Right kidney (tissue), 9 donors: Measurements from ENCODE around the gene NINJ2.
A peak's percentile ranks its signal among the peaks of the same experiment; 100 is the strongest.
"Not testable (repeated sequence)": the region's sequence is repeated elsewhere in the genome, so short reads cannot be mapped to it uniquely, and the experiment has no call there.

Experiments used
- DNase-seq: peaks from one replicate; pipeline ENCODE4 v3.0.0-alpha.2; 2016
- long read RNA-seq, 8 donors: transcript quantifications; one replicate each; lab custom pipeline, GENCODE V29; 2026

Gene NINJ2, protein sequence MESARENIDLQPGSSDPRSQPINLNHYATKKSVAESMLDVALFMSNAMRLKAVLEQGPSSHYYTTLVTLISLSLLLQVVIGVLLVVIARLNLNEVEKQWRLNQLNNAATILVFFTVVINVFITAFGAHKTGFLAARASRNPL
- long read RNA-seq, donor 1 = 0 reads
- long read RNA-seq, donor 2, partial matches to known transcripts = 0 of 1 reads
- long read RNA-seq, donor 2, other reads (novel, unspliced or antisense) = 0 of 1 reads
- long read RNA-seq, donor 3 = 0 reads
- long read RNA-seq, donor 4, partial matches to known transcripts = 0 of 1 reads
- long read RNA-seq, donor 4, other reads (novel, unspliced or antisense) = 0 of 1 reads
- long read RNA-seq, donor 5 = 0 reads
- long read RNA-seq, donor 6, partial matches to known transcripts = 0 of 4 reads
- long read RNA-seq, donor 6, other reads (novel, unspliced or antisense) = 0 of 4 reads
- long read RNA-seq, donor 7, partial matches to known transcripts = 0 of 1 reads
- long read RNA-seq, donor 7, other reads (novel, unspliced or antisense) = 0 of 1 reads
- long read RNA-seq, donor 8, partial matches to known transcripts = 0 of 2 reads
- long read RNA-seq, donor 8, other reads (novel, unspliced or antisense) = 0 of 2 reads

DNA sequence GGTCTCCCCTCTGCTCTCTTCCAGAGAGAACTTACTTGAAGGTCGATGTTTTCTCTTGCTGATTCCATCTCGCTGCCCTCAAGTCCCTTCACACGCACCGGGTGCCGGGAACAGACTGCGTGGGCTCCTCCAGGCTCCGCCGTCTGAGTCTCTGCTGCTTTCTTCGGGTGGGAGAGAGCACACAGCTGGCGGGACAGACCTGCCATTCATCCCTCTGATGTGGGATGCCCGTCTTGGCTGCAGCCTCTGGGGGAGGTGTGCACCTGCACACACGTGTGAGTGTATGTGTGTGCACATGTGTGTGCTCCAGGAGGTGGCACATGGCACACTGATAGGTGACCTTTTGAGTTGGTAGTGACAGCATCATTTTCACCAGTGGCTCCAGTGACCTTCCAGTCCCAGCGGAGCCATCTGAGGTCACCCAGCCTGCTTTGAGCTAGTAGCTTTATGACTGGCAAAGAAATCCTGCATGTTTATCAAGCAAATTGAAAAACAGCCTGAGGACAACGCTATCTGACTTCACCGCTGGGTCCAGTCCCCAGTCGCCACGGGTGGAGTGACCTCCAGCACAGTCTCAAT, at the start of gene NINJ2:
NINJ2 (minus strand) TSS at position 153 of the 579 bp plus-strand sequence; CDS start at position 68, 85 bp downstream.
- DNase-seq = peak; percentile 17

DNA sequence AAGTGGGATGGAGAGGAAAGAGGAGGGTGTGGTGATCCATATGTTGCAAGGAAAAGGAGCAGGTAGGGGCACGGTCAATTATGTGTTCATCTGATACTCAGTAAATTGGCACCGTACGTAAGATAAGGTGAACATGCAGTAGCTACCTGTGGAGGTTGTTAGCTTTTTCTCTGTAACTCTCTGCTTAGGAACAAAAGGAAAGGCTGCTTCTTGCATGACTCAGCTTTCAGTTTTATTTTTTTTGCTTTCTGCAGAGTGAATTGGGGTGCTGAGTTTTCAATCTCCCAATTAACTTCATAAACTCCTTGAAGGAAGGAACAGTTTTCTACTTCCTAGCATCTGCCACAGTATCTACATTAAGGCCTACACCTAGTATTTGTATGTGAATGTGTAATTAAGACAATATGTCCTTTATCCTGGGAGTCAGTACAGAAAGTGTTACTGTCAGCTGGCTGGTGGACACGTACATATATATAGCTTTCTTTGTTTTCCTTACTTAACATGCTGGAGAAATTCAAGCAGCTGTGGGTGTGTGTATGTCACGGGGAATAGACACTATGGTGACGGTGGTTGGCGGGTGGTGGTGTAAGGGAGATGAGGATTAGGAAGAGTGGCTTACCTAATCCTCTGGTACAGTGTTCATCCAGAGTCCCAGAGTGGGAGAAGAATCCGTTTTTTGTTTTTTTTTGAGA, 49.1 kb upstream of the NINJ2 start:
- no peak for DNase-seq

DNA sequence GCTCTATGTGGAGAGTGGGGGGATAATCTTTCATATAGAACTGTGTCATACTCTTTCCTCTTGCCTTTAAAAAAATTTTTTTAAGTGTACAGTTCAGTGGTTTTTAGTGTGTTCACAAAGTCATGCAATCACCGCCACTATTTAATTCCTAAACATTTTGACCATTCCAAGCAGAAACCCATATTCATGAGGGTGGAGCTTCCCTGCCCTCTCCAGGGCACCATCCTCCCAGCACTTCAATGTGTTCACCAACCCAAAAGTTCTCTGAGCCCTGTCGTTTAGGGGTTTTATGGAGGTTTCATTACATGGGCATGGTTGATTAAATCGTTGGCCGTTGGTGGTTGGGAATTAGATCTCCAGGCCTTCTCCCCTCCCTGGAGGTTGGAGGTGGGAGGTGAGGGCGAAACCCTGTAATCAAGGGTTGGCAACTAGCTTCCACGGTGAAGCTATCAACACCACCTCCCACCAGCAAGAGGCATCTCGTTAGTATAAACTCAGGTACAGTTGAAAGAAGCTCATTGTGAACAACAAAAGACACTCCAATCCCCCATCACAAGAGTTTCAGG, 46.3 kb upstream of the NINJ2 start:
- DNase-seq = no peak

DNA sequence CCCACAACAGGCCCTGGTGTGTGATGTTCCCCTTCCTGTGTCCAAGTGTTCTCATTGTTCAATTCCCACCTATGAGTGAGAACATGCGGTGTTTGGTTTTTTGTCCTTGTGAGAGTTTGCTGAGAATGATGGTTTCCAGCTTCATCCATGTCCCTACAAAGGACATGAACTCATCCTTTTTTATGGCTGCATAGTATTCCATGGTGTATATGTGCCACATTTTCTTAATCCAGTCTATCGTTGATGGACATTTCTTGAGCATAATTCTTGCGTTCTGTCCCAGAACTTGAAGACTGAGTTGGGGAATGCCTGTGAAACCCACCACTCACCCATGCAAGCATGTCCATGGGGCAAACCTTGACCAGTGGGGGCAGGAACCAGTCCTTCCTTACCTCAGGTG, 44.8 kb upstream of the NINJ2 start:
- not testable (repeated sequence) for DNase-seq

DNA sequence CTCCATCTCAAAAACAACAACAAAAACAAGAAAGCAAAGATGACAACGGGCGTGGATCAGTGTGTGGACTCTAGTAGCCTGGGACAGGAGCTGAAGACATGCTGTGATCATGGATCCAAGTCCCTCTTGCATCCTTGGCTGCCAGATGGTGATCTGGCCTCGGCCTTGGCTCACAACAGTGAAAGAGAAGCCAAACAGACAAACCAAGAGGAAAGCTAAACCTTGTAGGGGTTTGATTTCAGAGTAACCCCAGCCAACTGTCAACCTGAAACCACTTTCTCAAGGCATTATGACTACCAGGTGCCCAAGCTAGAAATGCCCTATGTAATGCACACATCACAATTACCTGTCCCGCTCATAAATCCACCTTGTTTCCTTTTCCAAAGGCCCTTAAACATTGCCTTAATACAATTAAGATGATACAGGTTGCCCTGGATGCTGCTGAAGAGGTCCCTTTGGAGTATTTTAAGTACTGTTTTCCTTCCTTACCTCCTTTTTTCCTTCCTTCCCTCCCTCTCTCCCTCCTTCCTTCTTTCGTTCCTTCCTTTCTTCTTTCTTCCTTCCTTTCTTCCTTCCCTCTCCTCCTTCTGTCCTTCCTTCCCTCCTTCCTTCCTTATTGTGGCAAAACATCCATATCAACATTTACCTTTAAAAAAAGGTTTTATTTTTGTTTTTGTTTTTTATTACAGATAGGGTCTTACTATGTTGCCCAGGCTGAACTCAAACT, 41.4 kb upstream of the NINJ2 start:
- no peak for DNase-seq

DNA sequence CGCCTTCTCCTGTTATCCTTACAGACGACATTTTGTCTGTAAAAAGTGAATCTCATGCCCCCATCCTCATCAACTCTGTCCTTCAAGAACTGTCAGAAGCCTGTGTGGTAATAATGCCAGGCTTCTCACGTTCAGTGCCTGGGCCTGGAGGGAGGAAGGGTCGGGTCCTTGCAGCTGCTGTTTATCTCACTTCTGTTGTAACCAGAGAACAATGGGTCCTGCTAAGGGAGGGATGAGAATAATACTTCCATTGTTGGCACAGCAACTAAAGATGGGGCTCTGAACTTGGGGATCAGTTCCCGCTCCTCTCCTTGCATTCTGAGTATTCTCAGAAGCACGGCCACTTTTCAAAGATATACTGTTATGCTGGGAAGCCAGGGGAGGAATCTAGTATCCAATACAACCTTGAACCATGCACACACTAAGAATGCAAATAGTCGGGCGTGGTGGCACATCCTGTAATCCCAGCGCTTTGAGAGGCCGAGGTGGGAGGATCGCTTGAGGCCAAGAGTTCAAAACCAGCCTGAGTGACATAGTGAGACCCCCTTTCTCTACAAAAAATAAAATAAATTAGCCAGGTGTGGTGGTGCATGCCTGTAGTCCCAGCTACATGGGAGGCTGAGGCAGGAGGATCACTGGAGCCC, 38.8 kb upstream of the NINJ2 start:
- no peak for DNase-seq

DNA sequence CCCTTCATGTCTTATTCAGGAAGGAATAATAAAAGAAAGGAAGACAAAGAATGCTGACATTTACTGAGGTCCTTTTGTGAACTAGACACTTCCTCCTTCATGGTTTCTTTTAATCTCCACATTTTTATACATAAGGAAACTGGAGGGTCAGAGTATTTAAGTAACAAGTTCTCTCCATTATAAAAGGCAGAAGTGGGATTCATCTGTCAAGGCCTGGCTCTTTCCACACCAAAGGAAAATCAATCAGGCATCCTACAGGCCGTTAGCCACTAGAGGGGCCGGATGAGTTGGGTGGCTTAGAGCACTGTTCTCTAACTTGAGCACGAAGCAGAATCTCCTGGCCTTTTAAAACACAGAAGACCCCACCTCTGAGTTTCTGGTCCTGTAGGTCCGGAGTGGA, 36.8 kb upstream of the NINJ2 start:
- no peak for DNase-seq

DNA sequence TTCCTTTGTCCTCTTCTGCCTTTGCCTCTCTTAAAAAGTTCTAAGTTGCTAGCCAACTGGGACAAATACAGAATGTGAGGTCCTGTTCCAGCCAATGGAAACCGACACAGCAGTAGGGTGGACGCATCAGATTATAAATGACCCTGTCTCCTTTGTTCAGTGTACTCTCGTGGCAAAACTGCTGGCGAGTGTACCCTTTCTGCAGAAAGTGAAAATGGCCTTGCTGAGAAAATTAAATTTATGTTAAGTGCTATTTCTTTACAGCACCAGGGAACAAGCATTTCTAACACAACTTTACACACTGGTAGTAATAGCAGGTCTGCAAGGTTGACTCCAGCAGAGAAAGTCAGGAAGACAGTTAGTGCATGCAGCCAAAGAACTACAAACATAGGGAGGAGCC, 35.0 kb upstream of the NINJ2 start:
- DNase-seq = not testable (repeated sequence)

DNA sequence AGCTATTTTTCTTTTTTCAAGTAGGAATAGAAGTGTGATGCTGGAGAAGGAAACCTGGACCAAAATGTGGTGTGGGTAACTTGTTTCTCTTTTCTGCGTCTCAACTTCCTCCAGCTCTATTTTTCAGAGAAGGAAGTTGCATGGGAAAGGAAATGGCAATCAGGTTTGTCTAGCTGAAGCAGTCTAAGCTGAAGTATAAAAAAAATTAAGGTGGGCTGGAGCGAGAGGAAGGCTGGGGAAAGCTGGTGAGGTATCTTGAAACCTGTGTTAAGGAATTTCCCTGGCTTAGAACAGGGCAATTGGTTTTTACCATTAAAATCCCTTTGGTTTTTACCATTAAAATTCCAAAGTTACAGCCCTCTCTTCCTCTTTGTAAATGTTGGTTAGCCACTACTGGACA, 34.2 kb upstream of the NINJ2 start:
- DNase-seq = no peak

DNA sequence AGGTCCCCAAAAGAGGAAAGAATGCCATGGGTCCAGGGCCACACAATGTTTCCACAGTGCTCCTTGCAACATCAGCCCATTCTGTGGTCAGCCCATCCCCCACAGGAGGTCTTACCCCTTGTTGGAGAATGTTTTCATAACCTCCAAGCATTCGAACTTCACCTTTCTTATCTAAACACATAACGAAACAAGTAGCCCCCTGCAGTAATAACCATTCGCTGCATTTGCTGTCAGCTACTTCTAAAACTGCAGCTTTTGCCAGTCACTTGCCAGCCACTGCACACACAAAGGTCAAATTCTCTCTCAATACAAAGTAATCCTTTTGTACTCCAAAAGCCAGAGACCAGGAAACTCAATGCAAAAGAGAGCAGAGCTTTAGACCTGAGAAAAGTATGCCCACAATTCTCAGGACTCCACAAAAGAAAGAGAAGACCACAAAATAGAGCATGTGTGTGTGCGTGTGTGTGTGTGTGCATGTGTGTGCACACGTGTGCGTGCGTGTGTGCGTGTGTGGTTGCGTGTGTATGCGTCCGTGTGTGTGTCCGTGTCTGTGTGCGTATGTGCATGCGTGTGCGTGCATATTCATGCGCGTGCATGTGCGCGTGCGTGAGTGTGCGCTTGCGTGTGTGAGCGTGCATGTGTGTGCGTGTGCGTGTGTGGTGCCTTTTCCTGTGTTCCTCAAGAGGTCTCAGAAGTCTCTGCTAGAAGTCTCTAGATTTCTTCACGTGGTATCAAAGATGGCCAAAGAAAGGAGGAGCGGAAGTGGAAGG, 31.7 kb upstream of the NINJ2 start:
- DNase-seq = no peak

DNA sequence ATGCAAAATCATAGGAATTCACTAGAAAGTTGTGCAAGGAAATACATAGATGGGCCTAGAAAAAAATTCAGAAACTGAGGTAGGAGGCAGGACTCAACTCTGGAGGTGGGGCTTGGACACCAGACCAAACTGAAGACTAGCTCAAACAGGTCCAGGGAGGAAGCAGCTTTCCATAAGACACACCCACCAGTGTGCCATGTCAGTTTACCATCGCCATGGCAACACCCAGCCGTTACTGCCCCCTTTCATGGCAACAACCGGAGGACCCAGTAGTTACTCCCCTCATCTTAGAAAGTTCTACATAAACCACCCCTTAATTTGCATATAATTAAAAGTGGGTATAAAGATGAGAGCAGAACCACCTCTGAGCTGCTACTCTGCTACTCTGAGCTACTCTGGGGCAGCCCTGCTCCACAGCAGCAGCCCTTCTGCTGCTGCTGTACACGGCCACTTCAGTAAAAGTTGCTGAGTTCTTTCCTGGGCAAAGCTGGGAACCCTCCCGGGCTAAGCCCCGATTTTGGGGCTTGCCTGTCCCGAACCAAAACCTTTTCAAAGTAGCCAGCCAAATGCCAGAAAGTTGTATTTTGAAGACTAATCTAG, 30.8 kb upstream of the NINJ2 start:
- no peak for DNase-seq

DNA sequence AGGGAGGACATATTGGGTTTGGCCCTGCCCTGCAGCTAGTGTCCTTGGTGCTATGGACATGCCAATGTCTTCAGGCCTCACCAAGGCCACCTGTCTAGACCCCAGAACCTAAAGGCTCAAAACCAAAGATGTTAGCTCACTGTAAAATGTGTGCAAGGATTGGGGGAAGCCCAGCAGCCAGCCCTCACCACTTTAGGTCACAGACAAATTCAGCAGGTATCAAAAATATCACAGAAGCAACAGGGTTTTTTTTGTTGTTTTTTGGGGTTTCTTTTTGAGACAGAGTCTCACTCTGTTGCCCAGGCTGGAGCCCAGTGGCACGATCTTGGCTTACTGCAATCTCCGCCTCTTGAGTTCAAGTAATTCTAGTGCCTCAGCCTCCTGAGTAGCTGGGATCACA, 29.0 kb upstream of the NINJ2 start:
- no peak for DNase-seq

DNA sequence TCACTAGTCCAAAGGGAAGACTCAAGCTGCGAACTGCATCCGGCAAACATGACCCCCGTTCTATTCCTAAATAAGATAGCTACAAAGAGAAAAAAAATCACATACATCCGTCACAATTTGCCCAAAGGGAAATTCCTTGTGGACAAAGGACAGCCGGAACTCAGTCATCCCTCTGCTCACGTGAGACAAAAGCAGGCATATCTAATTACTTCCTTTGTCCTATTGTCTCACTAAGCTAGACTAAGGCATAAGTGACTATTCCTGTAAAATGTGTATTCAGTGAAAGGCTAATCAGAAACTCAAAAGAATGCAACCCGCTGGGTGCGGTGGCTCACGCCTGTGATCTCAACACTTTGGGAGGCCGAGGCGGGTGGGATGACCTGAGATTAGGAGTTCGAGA, 27.2 kb upstream of the NINJ2 start:
- no peak for DNase-seq

DNA sequence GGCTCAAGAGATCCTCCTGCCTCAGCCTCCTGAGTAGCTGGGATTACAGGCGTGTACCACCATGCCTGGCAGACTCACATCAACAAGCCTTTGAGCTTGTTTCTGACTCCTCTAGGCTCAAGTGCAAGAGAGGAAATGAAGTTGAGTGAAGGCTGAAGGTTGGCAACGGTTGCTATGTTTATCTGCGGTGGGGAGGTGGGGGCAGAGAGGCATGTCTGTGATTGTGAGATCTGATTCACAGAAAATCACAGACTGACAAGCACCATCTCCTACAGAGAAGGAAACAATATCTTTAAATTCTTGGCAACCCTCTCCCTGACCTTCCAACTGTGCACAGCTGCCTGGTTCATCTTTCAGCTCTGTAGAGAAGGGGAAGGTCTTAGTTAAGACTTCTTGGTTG, 22.1 kb upstream of the NINJ2 start:
- DNase-seq = no peak

DNA sequence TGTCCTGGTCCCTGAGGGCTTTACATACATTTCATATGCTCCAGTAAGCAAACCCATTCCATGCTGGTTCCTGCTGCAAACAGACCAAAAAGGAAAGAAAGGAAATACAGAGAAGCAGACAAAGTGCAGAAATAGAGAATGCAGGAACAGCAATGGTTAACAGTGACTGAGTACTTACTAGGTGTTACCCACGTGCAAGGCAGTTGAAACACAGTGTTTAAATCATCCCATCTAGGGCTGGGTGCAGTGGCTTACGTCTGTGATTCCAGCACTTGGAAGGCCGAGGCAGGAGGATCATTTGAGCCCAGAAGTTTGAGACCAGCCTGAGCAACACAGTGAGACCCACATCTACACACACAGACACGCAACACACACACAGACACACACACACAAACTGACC, 21.2 kb upstream of the NINJ2 start:
- DNase-seq = no peak

DNA sequence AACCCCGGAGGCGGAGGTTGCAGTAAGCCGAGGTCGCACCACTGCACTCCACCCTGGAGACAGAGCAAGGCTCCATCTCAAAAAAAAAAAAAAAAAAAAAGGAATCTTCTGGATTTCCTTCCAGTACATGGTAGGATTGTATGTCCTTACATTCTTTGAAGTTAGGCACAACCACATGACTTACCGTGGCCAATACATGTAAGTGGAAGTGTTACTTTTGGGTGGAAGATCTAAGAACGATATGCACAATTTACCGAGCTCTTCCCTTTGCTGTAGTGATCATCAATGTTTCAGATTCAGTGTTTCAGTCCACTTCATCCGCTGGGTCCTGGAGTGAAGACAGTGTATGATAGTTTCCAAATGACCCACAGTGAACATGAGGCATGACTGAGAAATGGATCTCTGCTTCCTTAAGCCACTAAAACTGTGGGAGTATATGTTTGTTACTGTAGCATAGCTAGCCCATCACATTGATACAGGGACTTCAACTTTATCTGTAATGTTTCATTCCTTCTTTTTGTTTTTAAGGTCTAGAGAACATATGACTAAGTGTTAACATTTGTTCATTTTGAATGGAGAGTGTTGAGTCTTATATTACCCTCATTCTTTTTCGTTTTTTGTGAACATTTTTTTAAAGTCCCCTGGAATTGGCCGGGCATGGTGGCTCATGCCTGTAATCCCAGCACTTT, 18.5 kb upstream of the NINJ2 start:
- no peak for DNase-seq

DNA sequence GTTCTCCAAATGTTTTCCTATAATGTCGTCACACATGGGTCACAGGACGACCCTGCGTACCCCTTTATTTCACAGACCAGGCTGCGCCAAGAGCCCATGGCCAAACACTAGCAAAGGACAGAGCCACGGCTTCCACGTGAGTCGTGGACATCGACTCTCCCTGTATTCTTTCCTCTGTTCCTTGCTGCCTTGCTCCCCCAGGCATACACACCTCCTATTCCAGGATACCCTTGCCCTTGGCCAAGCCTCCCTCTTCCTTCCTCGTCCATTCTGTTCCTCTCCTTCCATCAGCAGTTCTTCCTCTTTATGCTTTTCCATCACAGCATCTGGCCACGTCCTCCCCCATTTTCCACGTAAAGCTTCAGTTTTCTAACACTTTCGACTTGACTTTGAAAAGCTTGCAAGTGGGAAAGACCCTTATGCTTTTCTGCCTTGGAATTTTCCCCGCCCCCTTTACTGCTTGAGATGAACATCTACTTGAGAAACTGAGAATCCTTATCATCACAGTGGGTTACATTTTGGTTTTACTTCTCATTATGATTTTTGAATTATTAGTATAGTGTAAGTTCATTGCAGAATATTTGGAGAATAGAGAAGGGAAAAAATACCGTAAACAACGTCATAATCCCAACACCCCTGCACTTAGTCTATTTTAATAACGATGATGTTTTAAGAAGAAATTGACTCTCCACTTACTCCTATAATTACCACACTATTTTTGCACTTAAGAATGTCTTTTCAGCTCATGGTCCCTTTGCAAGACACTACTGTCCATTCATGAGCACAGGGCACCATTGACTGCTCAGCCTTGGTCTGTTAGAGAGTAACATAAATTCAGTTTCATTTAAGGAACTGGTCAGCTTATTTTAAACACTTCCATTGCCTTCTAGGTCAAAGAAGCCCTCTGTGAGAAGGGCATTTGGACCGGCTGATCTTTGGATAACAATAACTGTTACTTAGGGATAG, 15.8 kb upstream of the NINJ2 start:
- no peak for DNase-seq

DNA sequence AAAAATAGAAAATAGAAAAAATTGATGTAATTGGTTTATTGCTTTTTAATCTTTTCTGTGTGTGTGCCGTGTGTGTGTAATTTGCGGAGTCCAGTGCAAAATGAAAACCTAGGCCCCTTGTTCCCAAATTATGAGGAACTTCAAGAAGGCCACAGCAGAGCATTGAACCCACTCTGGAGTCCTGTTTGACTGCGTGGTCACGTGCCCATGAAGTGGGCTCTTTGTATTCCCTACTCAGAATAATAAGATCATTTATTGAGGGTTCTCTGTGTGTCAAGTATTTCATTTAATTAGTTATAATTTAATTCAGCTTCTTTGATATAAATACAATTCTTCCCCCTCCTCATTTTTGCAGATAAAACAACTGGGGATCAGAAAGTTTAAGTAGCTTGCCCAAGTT, 12.3 kb upstream of the NINJ2 start:
- DNase-seq = no peak
